Measurements from ENCODE around the gene FEM1C.
A peak's percentile ranks its signal among the peaks of the same experiment; 100 is the strongest.

The FEM1C gene

DNA sequence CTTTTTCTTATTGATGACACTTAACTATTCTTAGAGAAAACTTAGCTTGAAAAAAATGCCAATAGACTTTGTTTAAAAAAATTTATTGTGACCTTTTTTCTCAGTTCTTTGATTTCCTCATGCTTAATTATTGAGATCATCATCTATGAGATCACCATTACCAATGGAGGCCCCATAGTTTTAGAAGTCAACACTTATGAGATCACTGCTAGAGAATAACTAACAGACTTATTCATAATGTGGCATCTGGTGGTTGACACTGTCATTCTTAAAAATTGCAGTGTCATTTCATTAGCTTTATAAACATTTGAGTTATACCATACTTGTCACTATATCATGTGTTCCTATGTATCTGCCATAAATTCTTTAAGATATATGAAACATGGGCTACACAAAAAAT lies 14.9 kb upstream of the FEM1C start:
- H2BK15ac ChIP-seq (ENCODE audit: low read length), result no peak overlapping the region
- H3K9me3 ChIP-seq (replicated peaks in 1 of 2; ENCODE audit: control insufficient read depth in 2 of 2, insufficient read depth in 1 of 2, low read depth in 1 of 2, low read length in 2 of 2), result no peaks in the 10 kb centered on the region
- H3K4me2 ChIP-seq (ENCODE audit: insufficient read depth, low read length, poor library complexity, severe bottlenecking), result no peak overlapping the region
- H3K18ac ChIP-seq (ENCODE audit: low read length), result no peak overlapping the region
- no peak overlapping the region for H3K14ac ChIP-seq (ENCODE audit: low read length)
- H2BK120ac ChIP-seq (ENCODE audit: low read depth, low read length), result no peak overlapping the region
- H2AFZ ChIP-seq (ENCODE audit: low read length), result no peak overlapping the region
- no peak overlapping the region for H3K9ac ChIP-seq (ENCODE audit: low read depth, low read length, poor library complexity)
- H2BK5ac ChIP-seq (ENCODE audit: low read length), result no peak overlapping the region
- H4K91ac ChIP-seq (ENCODE audit: low read depth, low read length, poor library complexity), result no peak overlapping the region
- H3K27ac ChIP-seq (replicated peaks; ENCODE audit: low read length), result no peak overlapping the region
- H2AK5ac ChIP-seq (ENCODE audit: low read depth, low read length), result no peak overlapping the region
- no peak overlapping the region for H4K8ac ChIP-seq (ENCODE audit: low read depth, low read length)
- no peak overlapping the region for H3K4me3 ChIP-seq (ENCODE audit: low read length in 2 of 2)
- no peak overlapping the region for H3K23ac ChIP-seq (ENCODE audit: low read depth, low read length, poor library complexity)
- H3K79me1 ChIP-seq (ENCODE audit: low read depth, low read length), result no peaks in the 10 kb centered on the region
- no peaks in the 10 kb centered on the region for H3K27me3 ChIP-seq (ENCODE audit: control insufficient read depth in 3 of 3, insufficient read depth in 3 of 3, low read depth in 1 of 3, low read length in 3 of 3)
- H3K36me3 ChIP-seq (replicated peaks in 1 of 2; ENCODE audit: control insufficient read depth in 2 of 2, insufficient read depth in 2 of 2, low read length in 2 of 2), result no peaks in the 10 kb centered on the region
- no peak overlapping the region for H2BK12ac ChIP-seq (ENCODE audit: low read length)
- DNase-seq (ENCODE audit: low spot score), result no peak
- peaks cover 0 to 7% of the 10 kb centered on the region in 2 donors for H3K4me1 ChIP-seq (ENCODE audit: control insufficient read depth in 2 of 2, insufficient read depth in 1 of 2, low read depth in 1 of 2, low read length in 2 of 2)
- H3K4ac ChIP-seq (ENCODE audit: low read length), result no peak overlapping the region

- Histone ChIP-seq H2AFZ (ENCODE audit: low read length) (peak overlapping the region; percentile 57), H4K91ac (ENCODE audit: low read depth, low read length, poor library complexity) (no peak overlapping the region), H3K9ac (ENCODE audit: low read depth, low read length, poor library complexity) (no peak overlapping the region), H3K4me1 (ENCODE audit: control insufficient read depth in 2 of 2, insufficient read depth in 1 of 2, low read depth in 1 of 2, low read length in 2 of 2) (peaks cover 0 to 7% of the 10 kb centered on the region in 2 donors), H2BK15ac (ENCODE audit: low read length) (no peak overlapping the region), H3K9me3 (replicated peaks in 1 of 2; ENCODE audit: control insufficient read depth in 2 of 2, insufficient read depth in 1 of 2, low read depth in 1 of 2, low read length in 2 of 2) (no peaks in the 10 kb centered on the region), H3K27me3 (ENCODE audit: control insufficient read depth in 3 of 3, insufficient read depth in 3 of 3, low read depth in 1 of 3, low read length in 3 of 3) (no peaks in the 10 kb centered on the region), H4K8ac (ENCODE audit: low read depth, low read length) (no peak overlapping the region), H2AK5ac (ENCODE audit: low read depth, low read length) (no peak overlapping the region), H3K27ac (replicated peaks; ENCODE audit: low read length) (no peak overlapping the region), H3K36me3 (replicated peaks in 1 of 2; ENCODE audit: control insufficient read depth in 2 of 2, insufficient read depth in 2 of 2, low read length in 2 of 2) (no peaks in the 10 kb centered on the region), H3K18ac (ENCODE audit: low read length) (no peak overlapping the region), H3K14ac (ENCODE audit: low read length) (no peak overlapping the region), H3K23ac (ENCODE audit: low read depth, low read length, poor library complexity) (no peak overlapping the region), H2BK5ac (ENCODE audit: low read length) (no peak overlapping the region), H2BK120ac (ENCODE audit: low read depth, low read length) (no peak overlapping the region), H3K79me1 (ENCODE audit: low read depth, low read length) (no peaks in the 10 kb centered on the region), H3K4me2 (ENCODE audit: insufficient read depth, low read length, poor library complexity, severe bottlenecking) (no peak overlapping the region), H2BK12ac (ENCODE audit: low read length) (no peak overlapping the region), H3K4me3 (ENCODE audit: low read length in 2 of 2) (no peak overlapping the region), H3K4ac (ENCODE audit: low read length) (no peak overlapping the region)
- no peak for DNase-seq (ENCODE audit: low spot score)
- no CpG with 5 or more reads among the region's 4 CpGs for WGBS, 2 donors (ENCODE audit: extremely low coverage in 2 of 2, insufficient read length in 2 of 2, insufficient replicate concordance in 1 of 2)
These were observed 13.9 kb upstream of the FEM1C start for GRCh38 chr5:115558388-115558956.

DNA sequence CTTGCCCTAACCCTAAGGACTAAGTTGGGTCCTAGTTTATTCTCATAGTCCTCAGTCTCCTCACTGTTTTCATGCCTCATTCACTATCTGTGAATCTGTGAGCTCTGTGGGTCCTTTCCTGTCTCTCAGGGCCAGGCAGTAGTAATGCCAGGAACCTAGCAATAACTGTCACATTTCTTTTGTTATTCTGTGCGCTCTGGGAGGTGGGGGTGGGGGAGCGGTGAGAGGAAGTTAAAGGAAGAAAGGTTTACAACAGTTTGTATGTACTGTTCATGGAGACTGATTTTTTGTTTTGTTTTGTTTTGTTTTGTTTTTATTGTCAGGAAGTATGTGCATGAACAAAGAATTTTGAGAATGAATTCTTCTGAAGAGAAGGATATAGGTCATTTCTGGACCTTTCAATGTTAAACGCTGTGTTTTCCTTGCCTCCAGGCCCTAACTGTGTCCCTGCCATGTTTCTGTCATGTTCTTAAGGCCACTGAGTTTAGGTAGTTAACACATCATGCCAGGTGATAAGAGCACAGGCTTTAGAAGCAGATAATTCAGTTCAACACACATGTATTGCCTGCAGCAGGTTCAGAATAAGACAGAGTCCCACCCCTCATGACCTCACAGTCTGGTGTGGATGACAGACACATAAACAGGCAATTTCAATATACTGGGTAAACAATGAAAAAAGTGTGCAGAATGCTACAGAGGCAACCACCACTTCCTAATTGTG lies 13.3 kb upstream of the FEM1C start:
- Histone ChIP-seq H3K9me3 (replicated peaks in 1 of 2; ENCODE audit: control insufficient read depth in 2 of 2, insufficient read depth in 1 of 2, low read depth in 1 of 2, low read length in 2 of 2) (no peaks in the 10 kb centered on the region), H4K8ac (ENCODE audit: low read depth, low read length) (no peak overlapping the region), H3K4me1 (ENCODE audit: control insufficient read depth in 2 of 2, insufficient read depth in 1 of 2, low read depth in 1 of 2, low read length in 2 of 2) (peaks cover 0 to 7% of the 10 kb centered on the region in 2 donors), H2BK15ac (ENCODE audit: low read length) (no peak overlapping the region), H2AFZ (ENCODE audit: low read length) (peak overlapping the region; percentile 57), H3K27me3 (ENCODE audit: control insufficient read depth in 3 of 3, insufficient read depth in 3 of 3, low read depth in 1 of 3, low read length in 3 of 3) (no peaks in the 10 kb centered on the region), H3K14ac (ENCODE audit: low read length) (no peak overlapping the region), H2BK120ac (ENCODE audit: low read depth, low read length) (no peak overlapping the region), H2BK12ac (ENCODE audit: low read length) (no peak overlapping the region), H3K79me1 (ENCODE audit: low read depth, low read length) (no peaks in the 10 kb centered on the region), H3K9ac (ENCODE audit: low read depth, low read length, poor library complexity) (no peak overlapping the region), H2AK5ac (ENCODE audit: low read depth, low read length) (no peak overlapping the region), H3K4me2 (ENCODE audit: insufficient read depth, low read length, poor library complexity, severe bottlenecking) (no peak overlapping the region), H3K36me3 (replicated peaks in 1 of 2; ENCODE audit: control insufficient read depth in 2 of 2, insufficient read depth in 2 of 2, low read length in 2 of 2) (no peaks in the 10 kb centered on the region), H3K27ac (replicated peaks; ENCODE audit: low read length) (no peak overlapping the region), H3K18ac (ENCODE audit: low read length) (no peak overlapping the region), H3K4ac (ENCODE audit: low read length) (no peak overlapping the region), H2BK5ac (ENCODE audit: low read length) (no peak overlapping the region), H3K23ac (ENCODE audit: low read depth, low read length, poor library complexity) (no peak overlapping the region), H4K91ac (ENCODE audit: low read depth, low read length, poor library complexity) (no peak overlapping the region), H3K4me3 (ENCODE audit: low read length in 2 of 2) (no peak overlapping the region)
- no CpG with 5 or more reads among the region's 3 CpGs for WGBS, 2 donors (ENCODE audit: extremely low coverage in 2 of 2, insufficient read length in 2 of 2, insufficient replicate concordance in 1 of 2)
- DNase-seq (ENCODE audit: low spot score), result no peak

DNA sequence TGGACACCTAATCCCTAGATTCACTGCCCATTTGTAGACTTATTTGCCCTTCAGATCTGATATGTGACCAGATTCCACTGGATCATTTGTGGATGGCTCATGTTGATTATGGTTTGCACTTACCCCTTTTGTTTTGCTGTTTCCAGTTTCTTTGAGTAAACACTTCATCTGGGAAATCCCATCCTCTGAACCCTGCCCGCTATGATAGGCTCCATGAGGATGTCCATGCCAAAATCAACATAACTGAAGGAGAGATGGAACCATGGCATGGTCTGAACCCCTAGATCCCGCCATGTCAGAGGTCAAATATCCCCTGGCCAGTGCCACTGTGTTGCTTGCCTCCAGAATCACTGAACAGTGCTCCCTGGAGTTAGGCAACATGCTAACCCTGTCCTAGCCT lies 11.7 kb upstream of the FEM1C start:
- Histone ChIP-seq H3K23ac (ENCODE audit: low read depth, low read length, poor library complexity) (no peak overlapping the region), H3K36me3 (replicated peaks in 1 of 2; ENCODE audit: control insufficient read depth in 2 of 2, insufficient read depth in 2 of 2, low read length in 2 of 2) (no peaks in the 10 kb centered on the region), H2BK120ac (ENCODE audit: low read depth, low read length) (no peak overlapping the region), H2BK15ac (ENCODE audit: low read length) (no peak overlapping the region), H4K8ac (ENCODE audit: low read depth, low read length) (no peak overlapping the region), H3K9ac (ENCODE audit: low read depth, low read length, poor library complexity) (no peak overlapping the region), H2AK5ac (ENCODE audit: low read depth, low read length) (no peak overlapping the region), H3K4me1 (ENCODE audit: control insufficient read depth in 2 of 2, insufficient read depth in 1 of 2, low read depth in 1 of 2, low read length in 2 of 2) (peaks cover 0 to 7% of the 10 kb centered on the region in 2 donors), H3K4me3 (ENCODE audit: low read length in 2 of 2) (no peak overlapping the region), H2BK12ac (ENCODE audit: low read length) (no peak overlapping the region), H3K9me3 (replicated peaks in 1 of 2; ENCODE audit: control insufficient read depth in 2 of 2, insufficient read depth in 1 of 2, low read depth in 1 of 2, low read length in 2 of 2) (no peaks in the 10 kb centered on the region), H3K27ac (replicated peaks; ENCODE audit: low read length) (no peak overlapping the region), H3K4ac (ENCODE audit: low read length) (no peak overlapping the region), H2AFZ (ENCODE audit: low read length) (no peak overlapping the region), H3K4me2 (ENCODE audit: insufficient read depth, low read length, poor library complexity, severe bottlenecking) (no peak overlapping the region), H3K14ac (ENCODE audit: low read length) (no peak overlapping the region), H2BK5ac (ENCODE audit: low read length) (no peak overlapping the region), H3K18ac (ENCODE audit: low read length) (no peak overlapping the region), H4K91ac (ENCODE audit: low read depth, low read length, poor library complexity) (no peak overlapping the region), H3K79me1 (ENCODE audit: low read depth, low read length) (no peaks in the 10 kb centered on the region), H3K27me3 (ENCODE audit: control insufficient read depth in 3 of 3, insufficient read depth in 3 of 3, low read depth in 1 of 3, low read length in 3 of 3) (peaks cover 0 to 7% (median 0%) of the 10 kb centered on the region in 3 experiments)
- no CpG with 5 or more reads among the region's 2 CpGs for WGBS, 2 donors (ENCODE audit: extremely low coverage in 2 of 2, insufficient read length in 2 of 2, insufficient replicate concordance in 1 of 2)
- DNase-seq (ENCODE audit: low spot score), result no peak

Data from neuronal stem cell (in vitro differentiated cells).